ENCODE results near the gene OTOG.

OTOG gene

GRCh38 chr11:17653611-17654010 lies 106.6 kb downstream of the OTOG start:
- DNase-seq, result no peak

- no peak for DNase-seq
These were observed 108.6 kb downstream of the OTOG start for GRCh38 chr11:17655682-17656081.

DNA sequence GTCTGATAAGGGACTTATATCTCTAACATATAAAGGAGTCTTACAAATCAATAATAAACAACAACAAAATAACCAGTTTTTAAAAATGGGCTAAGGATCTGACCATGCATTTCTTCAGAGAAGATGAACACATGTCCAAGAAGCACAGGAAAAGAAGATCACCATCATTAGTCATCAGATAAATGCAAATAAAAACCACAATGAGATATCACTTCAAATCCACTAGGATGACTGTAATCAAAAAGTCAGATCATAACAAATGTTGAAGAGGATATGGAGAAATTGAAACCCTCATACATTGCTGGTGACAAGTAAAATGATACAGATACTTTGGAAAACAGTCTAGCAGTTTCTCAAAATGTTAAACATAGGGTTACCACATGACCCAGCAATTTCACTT lies 111.2 kb downstream of the OTOG start:
- DNase-seq, result no peak

DNA sequence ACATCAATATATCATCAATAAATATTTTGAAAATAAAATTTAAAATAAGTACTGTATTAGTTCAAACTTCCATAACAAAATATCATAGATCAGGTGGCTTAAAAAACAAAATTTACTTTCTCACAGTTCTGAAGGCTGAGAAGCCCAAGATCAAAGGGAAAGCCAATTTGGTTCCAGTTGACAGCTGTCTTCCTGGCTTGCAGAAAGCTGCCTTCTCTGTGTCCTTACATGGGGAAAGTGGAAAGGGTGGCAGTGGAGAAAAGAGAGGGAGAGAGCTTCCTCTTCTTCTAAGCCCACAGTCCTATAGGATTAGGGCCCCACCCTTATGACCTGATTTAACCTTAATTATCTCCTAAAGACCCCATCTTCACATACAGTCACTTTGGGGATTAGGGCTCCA lies 121.1 kb downstream of the OTOG start:
- no peak for DNase-seq

GRCh38 chr11:17672469-17672868 lies 125.4 kb downstream of the OTOG start:
- no peak for DNase-seq

DNA sequence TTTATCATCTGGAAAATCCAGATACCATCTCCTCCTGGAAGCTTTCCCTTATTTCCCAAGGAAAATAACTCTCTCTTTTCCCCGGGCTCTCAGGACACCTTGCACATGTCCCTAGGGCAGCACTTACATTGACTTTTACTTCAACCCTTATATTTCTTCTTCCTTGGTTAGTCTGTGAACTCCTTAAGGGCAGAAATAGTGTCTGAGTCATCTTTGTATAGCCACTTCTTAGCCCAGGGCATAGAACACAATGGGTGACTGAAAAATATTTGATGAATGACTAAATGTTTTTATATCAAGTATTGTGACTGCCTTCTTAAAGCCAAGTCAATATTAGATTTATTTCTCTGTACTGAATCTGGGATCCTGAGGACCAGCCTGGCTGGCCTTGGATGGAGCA lies 126.9 kb downstream of the OTOG start:
- no peak for DNase-seq

DNA sequence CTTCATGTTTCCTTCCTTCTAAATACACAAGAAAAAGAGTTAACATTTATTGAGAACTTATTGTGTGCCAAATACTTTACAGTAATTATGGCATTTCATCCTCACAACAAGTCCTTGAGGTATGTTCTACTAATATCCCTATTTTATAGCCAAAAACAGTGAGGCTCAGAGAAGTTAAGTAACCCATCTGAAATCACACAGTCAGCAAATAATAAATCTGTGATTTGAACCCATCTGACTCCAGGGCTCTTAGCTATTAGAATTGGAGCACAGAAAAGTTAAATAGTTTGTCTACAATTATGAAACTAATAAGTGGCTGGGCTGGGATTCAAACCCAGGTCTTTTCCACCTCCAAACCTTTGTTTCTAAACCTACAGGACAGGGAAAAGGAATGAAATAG lies 135.8 kb downstream of the OTOG start:
- no peak for DNase-seq

DNA sequence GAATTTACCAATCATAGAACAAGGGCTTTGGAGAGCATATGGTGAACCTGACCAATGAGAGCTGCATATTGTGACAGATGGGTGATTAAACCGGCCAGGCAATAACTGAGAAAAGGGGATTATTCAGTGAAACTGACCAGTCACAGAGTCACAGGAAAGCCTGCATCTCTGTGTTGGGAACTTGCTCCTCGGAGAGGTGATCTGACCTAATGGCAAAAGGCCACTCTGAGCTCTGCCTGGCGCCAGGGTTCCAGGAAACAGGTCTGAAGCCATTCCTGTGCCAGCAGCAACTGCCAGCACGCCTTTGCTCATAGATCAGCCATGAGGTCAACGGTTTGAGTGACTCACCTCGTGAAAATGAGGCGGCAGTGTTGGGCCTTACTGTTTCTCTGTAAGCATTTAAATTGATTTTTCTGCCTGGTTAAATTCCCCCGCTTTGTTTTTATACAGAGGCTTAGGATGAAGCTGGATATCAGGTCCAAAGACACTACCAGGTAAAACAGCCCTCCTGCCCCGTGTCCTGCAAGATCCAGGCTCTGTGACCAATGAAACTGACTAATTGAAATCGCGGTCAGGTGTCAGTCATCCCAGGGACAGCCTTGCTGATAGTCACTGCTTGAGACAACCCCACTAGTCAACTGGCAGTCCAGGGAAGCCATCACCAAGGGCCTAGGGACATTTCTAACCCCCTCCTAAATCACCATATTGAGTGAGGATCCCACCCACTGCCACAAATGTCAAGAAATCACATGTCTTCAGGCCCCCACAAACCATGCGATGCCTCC lies 136.5 kb downstream of the OTOG start:
- DNase-seq, result no peak

DNA sequence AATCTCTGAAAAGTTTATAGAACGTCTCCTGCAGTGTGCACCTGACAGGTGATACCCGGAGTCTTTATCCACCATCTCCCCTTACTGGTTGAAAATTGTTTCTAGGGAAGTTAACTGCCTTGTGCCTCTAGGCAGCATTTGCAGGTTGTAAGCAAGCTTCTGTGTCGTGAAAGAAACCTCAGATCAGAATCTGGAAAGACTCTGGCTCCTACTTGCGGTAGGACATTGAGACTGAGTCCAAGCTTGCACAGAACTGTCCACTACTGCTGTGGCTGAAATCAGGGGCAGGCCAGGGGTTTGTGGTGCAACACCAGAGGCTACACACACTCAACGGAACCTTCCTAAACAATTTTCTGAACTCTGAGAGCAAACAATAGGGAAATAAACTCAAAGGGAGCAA lies 137.5 kb downstream of the OTOG start:
- DNase-seq, result no peak

GRCh38 chr11:17686231-17686980 lies 139.3 kb downstream of the OTOG start:
- DNase-seq, result no peak

- DNase-seq, result no peak
These were observed 141.0 kb downstream of the OTOG start for GRCh38 chr11:17687946-17688670.

GRCh38 chr11:17691550-17691949 lies 144.5 kb downstream of the OTOG start:
- no peak for DNase-seq

DNA sequence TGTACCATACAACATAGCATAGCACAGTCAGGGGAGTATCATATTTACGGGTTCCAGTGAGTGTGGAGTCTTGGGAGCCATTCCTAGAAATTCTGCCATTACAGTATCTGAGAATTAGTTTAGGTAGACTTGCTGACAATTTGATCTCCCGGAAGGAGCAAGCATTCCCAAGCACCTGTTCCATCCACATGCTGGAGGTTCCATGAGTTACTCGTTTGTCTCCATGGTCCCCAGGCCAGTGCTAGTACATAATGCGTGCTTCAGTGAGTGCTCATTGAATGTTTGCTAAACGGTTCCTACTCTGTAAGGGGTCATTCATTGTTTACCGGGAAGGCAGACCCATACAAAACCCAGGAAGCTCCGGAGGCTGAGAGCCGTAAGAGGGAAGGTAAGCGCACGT lies 144.9 kb downstream of the OTOG start:
- no peak for DNase-seq

DNA sequence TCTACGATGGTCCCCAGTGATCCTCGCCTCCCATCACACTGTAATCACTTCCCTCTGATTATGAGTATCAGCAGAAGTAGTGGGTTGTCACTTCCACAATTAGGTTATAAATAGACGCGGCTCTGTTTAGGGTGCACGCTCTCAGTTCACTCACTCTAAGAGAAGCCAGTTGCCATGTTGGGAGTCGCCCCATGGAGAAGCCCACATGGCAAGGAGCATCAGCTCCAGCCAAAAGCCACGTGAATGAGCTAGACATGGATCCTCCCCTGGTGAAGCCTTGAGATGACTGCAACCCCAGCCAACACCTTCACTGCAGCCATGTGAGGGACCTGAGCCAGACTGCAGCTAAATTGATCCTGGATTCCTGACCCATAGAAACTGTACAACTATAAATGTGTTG lies 145.9 kb downstream of the OTOG start:
- DNase-seq, result no peak

- no peak for DNase-seq
These were observed 146.5 kb downstream of the OTOG start for GRCh38 chr11:17693531-17693930.

- DNase-seq, result no peak
These were observed 147.5 kb downstream of the OTOG start for GRCh38 chr11:17694494-17695110.

DNA sequence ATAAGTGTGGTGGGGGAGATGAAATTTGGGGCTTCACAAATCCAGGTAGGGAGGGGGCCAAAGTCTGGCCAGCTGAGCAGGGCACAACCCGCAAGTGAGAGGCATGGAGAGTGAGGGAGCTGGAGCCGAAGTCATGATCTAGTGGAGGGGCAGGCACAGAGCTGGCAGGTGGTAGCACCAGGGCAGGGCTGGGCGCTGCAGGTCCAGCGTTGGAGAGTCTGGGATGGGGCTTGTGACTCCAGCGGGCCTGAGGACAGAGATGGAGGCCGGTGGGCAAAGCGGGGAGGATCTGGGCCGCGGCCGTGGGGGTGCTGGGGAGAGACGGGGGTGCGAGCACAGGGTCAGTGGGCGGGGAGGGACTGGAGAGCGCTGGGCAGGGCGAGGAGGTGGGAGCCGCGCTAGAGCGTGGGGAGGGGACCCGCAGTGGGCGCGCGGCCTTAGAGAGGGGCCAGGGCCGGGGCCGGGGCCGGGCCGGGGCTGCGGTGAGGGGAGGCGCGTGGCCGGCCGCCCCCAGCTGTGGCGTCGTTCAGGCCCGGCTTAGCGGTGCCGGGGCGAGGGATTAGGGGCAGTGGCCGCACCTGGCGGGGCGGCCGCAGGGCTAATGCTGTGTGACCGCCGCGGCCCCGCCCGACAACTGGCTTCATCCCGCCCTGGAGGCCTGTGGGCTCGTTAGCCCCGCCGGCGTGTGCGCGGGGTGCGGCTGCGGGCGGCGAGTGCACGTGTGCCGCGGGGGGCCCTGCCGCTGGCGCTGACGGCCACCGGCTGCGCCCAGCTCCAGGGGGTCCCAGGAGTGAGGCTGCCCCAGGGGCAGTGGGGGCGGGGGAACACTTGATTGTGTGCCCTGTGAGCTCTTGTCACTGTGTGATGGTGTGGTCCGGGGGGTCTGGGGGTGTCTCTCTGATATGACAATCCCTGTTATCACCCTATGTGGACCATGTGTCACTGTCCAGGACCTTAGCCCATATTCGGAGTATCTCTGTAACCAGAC lies 148.7 kb downstream of the OTOG start:
- DNase-seq, result no peak

DNA sequence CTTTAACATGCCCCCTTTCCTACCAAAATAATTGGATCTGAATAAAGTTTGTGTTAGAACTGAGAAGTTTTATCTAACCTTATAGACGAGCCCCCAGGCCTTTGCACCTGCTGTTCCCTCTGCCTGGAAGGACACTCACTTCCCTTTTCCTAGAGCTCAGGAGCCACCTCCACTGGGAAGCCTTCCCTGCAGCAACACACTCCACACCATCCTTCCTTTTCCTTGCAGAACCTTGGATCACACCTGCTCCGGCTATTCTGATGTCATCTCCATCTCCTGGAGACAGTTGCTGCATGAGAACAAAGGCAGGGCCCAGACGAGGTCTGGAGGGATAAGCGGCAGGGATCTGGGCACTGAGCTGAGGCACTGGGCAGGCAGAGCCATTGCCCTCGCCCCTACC lies 149.7 kb downstream of the OTOG start:
- DNase-seq, result no peak
